ENCODE data around the gene F2RL3.
"Not testable (repeated sequence)": the region's sequence is repeated elsewhere in the genome, so short reads cannot be mapped to it uniquely, and the experiment has no call there.

The F2RL3 gene

DNA sequence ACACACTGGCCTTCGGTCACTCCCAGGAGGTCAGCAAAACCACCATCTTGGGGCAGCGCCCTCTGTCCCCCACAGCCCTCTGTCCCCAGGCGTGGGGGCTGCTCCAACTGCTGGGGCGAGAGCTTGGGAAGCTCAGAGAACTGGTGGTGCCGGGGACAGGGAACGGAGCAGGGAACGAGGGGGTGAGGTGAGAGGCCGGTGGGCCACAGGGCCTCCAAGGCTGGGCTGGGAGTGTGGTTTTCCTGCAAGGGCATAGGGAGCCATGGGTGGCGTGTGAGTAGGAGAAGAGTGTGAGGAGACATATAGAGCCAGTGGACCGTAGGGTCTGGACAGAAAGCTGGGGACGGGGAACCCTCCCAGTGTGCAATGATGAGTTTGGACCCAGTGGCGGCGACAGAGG is 34.1 kb downstream of the F2RL3 start:
- no peak for DNase-seq

DNA sequence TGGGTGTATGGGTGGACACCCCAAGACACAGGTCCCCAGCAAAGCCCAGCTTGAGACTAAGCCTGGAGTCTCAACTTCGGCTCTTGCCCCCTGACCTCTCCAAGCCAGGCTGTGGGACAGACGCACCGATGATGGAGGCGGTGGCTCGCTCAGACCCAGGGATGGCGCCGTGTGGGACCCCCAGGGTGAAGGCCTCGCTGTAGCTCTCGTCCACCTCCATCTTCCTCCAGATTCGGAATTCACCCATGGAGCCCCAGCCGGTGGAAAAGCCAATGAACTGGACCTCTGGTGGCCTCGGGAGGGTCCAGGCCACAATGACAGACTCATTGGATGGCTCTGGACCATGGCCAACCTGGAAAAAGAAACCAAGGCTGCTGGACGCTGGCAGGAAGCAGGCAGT is 39.1 kb downstream of the F2RL3 start:
- DNase-seq = no peak

DNA sequence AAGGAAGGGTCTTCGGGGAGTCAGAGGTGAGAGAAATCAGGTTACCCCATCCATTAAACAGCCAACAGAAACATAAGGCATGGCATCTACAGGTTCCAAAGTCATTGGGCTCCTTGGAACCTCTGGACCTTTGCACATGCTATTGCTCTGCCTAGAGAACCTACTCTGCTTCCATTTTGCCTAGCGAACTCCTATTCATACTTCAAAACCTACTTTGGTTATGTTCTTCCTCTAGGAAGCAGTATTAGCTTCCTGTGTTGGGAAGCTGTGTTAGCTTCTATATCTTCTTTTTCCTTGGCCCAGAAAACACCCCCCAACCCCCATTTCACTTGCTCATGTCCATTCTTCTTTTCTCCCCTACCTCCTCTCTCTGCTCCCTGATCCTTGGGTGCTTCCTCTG is 39.6 kb downstream of the F2RL3 start:
- DNase-seq = no peak

DNA sequence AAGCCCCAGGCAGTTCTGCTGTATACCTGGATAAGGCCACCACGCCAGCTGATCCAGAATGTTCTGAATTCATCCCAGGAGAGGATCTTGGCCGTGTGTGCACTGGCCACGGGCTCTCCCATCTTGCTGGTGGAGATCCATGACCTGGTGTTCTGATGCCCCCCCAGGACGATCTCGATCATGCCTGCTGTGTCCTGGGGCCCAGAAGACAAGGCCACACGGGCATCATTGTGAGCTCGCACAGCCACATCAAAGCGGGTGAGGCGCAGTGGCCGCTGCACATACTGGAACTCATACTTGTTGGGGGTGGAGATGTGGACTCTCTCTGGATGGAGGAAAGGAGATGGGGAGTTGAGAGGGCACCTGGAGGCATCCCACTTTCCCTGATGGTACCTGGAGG is 40.1 kb downstream of the F2RL3 start:
- no peak for DNase-seq

DNA sequence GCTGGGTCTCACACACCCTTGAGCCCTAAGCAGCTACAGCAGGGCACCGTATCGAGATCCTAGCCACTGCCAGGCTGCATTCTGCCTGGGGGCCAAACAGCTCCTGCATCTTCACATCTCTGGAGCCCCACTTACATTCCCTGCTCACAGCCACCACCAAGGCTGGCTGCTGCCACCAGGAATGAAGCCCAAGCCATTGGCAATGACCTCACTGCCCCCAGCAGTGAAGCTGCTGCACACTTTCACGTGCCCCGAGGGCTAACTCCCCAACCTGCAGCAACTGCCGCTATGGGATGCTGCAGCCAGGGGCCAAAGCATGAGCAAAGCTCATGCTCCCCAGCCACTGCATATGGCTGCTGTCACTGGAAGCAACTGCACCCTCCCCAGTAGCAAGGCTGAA is 42.0 kb downstream of the F2RL3 start:
- DNase-seq = no peak

DNA sequence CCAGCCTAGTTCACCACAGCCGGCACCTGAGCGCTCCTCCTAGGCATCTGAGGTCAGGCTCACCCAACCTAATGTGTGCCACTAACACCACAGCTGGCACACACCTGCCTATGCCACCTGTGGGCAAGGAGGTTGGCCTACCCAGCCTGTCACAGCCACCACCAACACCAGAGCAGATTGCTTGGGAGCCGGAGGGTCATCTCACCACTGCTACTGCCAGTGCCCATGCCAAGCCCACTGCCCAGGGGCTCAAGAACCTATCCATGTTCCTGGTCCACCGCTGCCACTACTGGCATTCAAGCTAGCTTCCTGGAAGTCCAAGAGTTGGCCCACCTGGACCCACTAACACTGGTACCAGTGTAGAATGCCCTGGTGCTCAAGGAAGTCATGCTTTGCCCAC is 42.5 kb downstream of the F2RL3 start:
- DNase-seq = no peak

DNA sequence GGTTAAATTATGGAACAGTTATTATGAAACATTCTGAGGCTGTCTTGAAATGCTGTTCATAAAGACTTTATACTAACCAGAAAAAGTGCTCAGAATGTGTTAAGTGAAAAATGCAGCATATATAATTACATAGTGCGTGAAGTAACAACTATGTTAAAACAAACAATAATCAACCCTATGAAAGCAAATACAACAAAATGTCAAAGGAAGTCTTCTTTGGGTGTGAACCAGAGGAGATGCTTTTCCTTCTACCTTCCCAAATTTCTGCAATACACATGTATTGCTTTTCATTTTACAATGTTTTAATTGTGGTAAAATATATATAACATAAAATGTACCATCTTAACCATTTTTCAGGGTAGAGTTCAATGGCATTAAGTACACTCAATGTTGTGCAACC is 45.7 kb downstream of the F2RL3 start:
- no peak for DNase-seq

DNA sequence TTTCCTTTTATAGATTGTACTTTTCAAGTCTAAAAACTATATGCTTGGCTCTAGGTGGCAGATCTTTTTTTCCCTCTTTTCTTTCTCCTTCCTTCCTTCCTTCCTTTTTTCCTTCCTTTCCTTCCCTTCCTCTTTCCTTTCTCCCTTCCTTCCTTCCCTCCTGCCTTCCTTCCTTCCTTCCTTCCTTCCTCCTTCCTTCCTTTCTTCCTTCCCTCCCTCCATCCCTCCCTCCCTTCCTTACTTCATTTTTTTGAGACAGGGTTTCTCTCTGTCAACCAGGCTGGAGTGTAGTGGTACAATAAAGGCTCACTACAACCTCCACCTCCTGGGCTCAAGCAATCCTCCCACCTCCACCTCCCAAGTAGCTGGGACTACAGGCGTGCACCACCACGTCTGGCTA is 48.1 kb downstream of the F2RL3 start:
- no peak for DNase-seq

DNA sequence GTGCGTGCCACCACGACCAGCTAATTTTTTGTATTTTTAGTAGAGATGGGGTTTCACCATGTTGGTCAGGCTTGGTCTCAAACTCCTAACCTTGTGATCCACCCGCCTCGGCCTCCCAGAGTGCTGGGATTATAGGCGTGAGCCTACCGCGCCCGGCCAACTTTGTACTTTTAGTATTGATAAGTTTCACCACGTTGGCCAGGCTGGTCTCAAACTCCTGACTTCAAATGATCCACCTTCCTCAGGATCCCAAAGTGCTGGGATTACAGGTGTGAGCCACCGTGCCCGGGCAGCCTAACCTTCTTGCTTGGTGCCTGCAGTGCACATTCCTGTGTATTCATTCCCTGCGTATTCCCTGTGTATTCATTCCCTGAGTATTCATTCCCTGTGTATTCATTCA is 49.0 kb downstream of the F2RL3 start:
- DNase-seq = not testable (repeated sequence)

DNA sequence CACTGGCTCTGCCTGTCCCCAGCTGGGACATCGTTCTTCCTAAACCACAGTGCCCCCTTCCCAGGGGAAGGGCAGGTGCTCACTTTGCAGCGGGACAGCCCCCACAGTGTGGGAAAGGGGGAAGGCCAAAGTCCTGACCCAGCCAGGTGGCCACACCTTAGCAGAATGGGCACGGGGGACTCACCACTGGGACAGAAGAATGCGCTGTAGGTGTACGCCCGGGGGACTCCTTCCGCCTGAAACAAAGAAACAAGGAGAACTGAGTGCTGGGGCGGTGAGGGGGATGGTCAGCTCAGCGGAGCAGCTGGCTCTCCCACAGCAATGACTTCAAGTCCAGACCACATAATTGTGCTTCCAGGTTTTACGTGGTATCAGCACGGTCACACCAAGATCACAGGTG is 49.4 kb downstream of the F2RL3 start:
- DNase-seq = no peak

DNA sequence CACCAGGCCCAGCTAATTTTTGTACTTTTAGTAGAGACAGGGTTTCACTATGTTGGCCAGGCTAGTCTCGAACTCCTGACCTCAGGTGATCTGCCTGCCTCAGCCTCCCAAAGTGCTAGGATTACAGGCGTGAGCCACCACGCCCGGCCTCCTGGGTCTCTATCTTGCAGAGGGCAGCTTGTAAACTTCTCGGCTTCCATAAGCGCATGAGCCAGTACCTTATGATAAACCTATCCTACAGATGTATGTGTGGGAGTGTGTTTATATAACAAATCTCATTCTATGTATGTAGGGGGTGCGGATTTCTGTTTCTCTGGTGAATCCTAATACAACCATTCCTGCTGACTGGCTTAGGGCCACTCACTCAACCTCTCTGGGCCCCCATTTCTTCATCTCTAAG is 51.3 kb downstream of the F2RL3 start:
- not testable (repeated sequence) for DNase-seq

DNA sequence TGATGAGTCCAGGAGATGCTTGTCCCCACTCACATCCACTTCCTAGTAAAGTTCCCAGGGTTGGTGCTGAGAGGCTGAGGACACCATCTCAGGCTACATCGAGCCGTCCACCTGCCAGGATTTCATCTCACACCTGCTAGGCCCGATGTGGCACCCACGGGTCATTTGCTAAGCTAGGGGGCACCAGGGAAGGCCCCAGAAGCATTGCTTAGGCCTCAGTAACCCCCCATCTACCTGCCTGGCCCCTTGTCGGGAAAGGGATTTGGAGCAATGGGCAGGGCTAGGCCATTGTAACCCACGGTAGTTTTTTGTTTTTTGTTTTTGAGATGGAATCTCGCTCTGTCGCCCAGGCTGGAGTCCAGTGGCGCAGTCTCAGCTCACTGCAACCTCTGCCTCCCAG is 51.8 kb downstream of the F2RL3 start:
- no peak for DNase-seq
